Stimulated activated naive CD4-positive, alpha-beta T cell treated with Interleukin-2 at 50 U/mL for 16 hours (primary cell): ENCODE results near the gene CFAP161.

Experiments used
- DNase-seq: peaks from one replicate; lab custom pipeline; 2025; lab: John Stamatoyannopoulos, UW

Gene CFAP161

DNA sequence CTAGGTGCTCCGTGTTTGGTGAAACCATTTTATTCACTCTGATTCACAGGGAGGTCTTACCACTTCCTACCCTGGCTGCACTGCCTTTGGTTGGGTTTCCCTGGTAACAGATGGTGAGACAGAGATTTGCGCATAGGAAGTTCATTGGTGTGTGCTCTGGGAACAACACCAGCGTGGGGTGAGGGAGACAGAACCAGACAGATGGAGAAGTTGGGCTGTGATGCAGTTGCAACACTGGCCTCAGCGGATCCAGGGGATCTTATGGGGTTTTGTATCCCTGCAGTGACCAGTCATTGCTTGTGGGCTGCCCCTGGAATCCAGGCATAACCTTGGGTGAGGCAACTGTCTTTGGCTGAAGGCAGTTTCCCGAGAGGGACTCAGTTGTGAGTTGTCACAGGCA, 50.1 kb downstream of the CFAP161 start:
- no peak for DNase-seq

GRCh38 chr15:81185631-81186295, 51.7 kb downstream of the CFAP161 start:
- DNase-seq: no peak

DNA sequence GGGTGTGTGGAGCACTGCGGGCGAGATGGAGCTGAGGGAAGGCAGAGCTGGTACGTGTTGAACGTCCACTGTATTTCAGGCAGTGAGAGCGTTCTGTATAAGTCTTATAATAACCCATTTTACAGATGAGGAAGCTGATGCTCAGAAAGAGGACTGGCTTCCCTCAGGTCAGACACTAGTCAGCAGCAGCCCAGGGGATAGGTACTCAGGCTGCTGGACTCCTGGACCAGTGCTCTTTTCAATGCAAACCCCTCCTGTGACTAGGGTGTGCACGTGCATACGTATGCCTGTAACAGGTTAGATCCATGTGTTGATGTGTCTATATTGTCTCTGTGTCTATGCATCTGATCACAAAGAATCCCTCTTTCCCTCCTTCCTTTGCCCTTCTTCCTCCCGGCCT, 54.3 kb downstream of the CFAP161 start:
- DNase-seq: no peak

GRCh38 chr15:81189583-81190283, 55.7 kb downstream of the CFAP161 start:
- DNase-seq: no peak

DNA sequence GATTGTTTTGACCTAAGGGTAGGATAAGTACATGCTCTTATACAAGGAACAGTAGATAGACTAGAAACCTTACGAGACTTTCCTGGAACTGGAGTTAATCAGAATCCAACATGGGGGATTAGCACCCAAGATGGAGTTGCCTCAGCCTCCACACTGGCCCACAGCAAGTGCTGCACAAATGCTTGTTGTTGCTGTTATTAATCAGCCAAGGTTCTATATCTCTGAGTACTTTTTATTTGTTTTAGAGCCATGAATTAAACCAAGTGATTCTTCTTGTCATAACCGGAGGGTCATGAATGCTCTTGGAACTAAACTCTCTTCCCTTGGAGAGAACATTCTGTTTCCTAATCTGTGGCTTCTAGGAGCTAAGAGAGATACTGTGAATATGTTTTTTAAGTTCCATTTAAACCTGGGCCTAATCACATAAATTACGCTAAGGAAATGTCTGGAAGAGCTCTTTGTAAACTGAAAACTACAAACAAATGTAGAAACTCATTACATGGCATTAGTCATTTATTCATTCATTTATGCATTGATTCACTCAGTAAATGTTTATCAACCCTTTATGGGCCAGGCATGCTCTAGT, 56.9 kb downstream of the CFAP161 start:
- DNase-seq: no peak

DNA sequence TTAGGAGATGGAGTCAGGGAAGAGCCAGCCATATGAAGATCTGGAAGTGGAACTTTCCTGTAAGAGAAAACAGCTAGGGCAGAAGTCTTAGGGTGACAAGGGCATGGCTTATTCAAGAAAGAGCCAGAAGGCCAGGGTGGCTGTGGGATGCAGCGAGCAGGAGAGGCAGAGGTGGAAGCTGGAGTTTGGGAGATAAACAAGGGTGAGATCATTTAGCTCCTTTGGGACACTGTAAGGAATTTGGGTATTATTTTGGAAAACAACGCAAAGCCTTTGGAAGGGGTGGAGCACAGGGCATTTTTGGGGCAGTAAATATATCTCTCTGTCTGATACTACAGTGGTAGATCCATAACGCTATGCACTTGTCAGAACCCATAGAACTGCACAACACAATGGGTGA, 57.6 kb downstream of the CFAP161 start:
- no peak for DNase-seq

- DNase-seq: no peak
Measured at GRCh38 chr15:81194723-81195122, 60.7 kb downstream of the CFAP161 start.

DNA sequence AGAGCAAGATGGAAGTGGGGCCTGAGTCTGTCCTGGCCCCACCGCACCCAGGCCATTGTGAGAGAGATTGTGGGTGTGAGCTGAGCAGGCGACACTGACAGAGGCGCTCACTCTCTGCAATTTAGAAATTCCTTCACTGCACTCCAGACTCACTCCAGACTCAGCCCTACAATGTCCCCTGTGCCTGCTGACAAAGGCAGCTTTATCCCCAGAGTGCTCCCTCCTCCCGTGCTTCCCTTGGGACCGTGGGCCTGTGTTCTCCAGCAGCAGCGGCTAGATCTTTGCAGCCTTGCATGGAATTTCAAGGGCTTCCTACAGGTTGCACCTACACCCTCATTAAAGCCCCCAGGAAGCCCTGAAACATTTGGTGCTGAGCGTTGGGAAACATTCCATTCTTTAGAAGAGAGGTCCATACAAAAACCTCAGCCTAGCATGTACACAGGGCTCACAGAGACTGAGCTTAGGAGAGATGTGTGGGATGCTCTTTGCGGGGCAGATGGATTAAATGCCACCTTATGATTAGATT, 61.3 kb downstream of the CFAP161 start:
- DNase-seq: no peak

DNA sequence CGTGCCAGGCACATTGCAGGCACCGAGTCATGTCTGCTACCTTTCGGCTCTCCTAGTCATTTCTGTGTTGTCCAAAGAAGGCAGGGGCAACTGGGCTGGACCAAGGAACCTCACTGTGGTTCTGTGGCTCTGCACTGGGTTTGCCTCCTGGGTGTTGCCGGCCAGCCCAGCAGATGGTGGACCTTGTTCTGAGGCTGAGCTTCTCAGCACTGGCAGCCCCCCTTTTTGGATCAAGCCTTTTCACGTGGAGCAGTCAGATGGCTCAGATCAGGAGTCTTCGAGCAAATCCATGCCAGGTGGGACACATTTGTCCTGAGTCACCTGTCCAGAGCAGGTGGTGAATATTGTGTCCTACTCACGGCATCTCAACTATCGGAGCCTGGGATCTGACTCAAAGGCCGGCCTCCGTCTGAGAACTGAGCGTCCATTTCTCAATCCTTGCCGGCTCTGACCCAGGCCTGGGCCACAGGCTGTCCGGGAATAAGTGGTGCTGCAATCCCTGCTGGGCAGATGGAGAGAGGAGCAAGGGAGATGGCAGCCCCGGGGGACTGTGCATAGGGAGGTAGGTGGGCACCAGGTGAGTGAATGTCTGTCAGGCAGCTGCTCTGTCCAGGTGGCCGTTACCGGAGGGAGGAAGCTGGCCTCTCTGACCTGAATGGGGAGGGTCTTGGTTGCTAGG, 62.6 kb downstream of the CFAP161 start, which contains the start of gene IL16:
TSS of gene IL16 (plus strand) at position 304 of the 679 bp plus-strand sequence. CDS start 28,521 bp downstream, outside the sequence.
- no peak for DNase-seq

DNA sequence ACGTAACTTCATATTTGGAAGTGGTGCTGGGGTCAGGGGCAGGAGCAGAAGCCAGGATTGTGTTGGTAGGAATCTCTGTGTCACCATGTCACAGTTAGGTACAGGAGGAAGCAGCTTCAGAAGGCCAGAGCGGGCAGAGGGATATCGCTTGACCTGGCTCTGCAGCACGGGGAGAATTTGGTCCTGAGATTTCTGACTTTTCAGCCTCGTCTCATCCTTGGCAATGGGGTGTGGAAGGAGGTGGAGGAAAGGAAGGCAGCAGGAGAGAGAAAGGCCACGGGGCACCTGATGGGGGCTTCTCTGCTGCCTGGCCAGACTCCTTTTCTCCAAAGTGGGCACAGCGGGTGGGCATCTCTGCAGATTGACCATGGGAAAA, 63.2 kb downstream of the CFAP161 start:
- no peak for DNase-seq

DNA sequence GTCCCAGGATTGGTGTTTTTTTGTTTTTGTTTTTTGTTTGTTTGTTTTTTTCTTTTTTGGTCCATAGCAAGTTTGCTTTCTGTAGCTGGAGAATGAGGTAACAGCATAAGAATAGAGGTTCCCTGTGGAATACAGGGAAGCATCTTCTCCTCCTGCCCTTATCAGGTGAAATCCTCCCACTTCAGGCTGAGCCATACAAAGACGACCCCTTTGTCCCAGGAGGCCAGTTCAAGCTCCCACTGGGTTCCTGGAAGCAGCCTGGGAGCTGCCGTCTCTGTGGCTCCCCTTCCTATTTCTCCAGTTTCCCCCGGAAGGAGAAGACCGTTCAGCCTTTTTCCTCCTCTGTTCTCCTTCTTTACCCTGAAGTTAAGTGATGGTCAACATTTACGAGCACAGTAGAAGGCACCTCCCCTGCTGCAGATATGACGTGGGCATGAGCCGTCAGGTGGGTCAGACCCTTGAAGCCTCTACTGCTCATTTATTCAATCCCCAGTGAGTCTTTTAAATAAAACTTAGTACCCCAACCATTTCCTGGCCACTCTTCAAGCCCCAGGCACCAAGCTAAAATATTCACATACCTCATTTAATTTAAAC, 63.7 kb downstream of the CFAP161 start:
- no peak for DNase-seq
